ENCODE data around the gene COLEC12.

Gene COLEC12

GRCh38 chr18:446941-447560 is 53.5 kb downstream of the COLEC12 start:
- no peak overlapping the region for H3K4me3 ChIP-seq (ENCODE audit: low read length)
- TF ChIP-seq CTCF (conservative IDR thresholded peaks at IDR 0.05; ENCODE audit: low read depth, low read length): no peak
- no peak for DNase-seq (ENCODE audit: low read depth)

- TF ChIP-seq CTCF (conservative IDR thresholded peaks at IDR 0.05; ENCODE audit: low read depth, low read length): no peak
- no peak overlapping the region for H3K4me3 ChIP-seq (ENCODE audit: low read length)
- DNase-seq (ENCODE audit: low read depth): no peak
These were observed 55.4 kb downstream of the COLEC12 start for GRCh38 chr18:445055-445454.

GRCh38 chr18:438571-438970 is 61.9 kb downstream of the COLEC12 start:
- DNase-seq (ENCODE audit: low read depth): no peak
- TF ChIP-seq CTCF (conservative IDR thresholded peaks at IDR 0.05; ENCODE audit: low read depth, low read length): no peak
- H3K4me3 ChIP-seq (ENCODE audit: low read length): no peak overlapping the region

GRCh38 chr18:435940-436339 is 64.6 kb downstream of the COLEC12 start:
- H3K4me3 ChIP-seq (ENCODE audit: low read length): no peak overlapping the region
- no peak for TF ChIP-seq CTCF (conservative IDR thresholded peaks at IDR 0.05; ENCODE audit: low read depth, low read length)
- no peak for DNase-seq (ENCODE audit: low read depth)

GRCh38 chr18:434410-434809 is 66.1 kb downstream of the COLEC12 start:
- no peak overlapping the region for H3K4me3 ChIP-seq (ENCODE audit: low read length)
- DNase-seq (ENCODE audit: low read depth): no peak
- TF ChIP-seq CTCF (conservative IDR thresholded peaks at IDR 0.05; ENCODE audit: low read depth, low read length): no peak

- TF ChIP-seq CTCF (conservative IDR thresholded peaks at IDR 0.05; ENCODE audit: low read depth, low read length): no peak
- H3K4me3 ChIP-seq (ENCODE audit: low read length): no peak overlapping the region
- no peak for DNase-seq (ENCODE audit: low read depth)
These were observed 66.5 kb downstream of the COLEC12 start for GRCh38 chr18:433960-434359.

- DNase-seq (ENCODE audit: low read depth): no peak
- no peak for TF ChIP-seq CTCF (conservative IDR thresholded peaks at IDR 0.05; ENCODE audit: low read depth, low read length)
- no peak overlapping the region for H3K4me3 ChIP-seq (ENCODE audit: low read length)
These were observed 67.2 kb downstream of the COLEC12 start for GRCh38 chr18:433298-433697.

All from retinal pigment epithelial cell (primary cell).